8988T (cell line): ENCODE data around the gene SLCO2A1.

Experiments
- DNase-seq: peaks from one replicate; pipeline ENCODE4 v3.0.0; 2011

SLCO2A1 gene

GRCh38 chr3:134060561-134061385 is 31.0 kb upstream of the SLCO2A1 start:
- no peak for DNase-seq

GRCh38 chr3:134059671-134060560 is 30.2 kb upstream of the SLCO2A1 start:
- DNase-seq, result no peak

- DNase-seq, result no peak
These were observed 29.4 kb upstream of the SLCO2A1 start for GRCh38 chr3:134059035-134059601.

GRCh38 chr3:134057654-134058110 is 28.0 kb upstream of the SLCO2A1 start:
- DNase-seq, result no peak

GRCh38 chr3:134057006-134057653 is 27.4 kb upstream of the SLCO2A1 start:
- DNase-seq, result no peak

- no peak for DNase-seq
These were observed 26.8 kb upstream of the SLCO2A1 start for GRCh38 chr3:134056464-134056891.

GRCh38 chr3:134055661-134056060 is 25.9 kb upstream of the SLCO2A1 start:
- no peak for DNase-seq

GRCh38 chr3:134054881-134055280 is 25.2 kb upstream of the SLCO2A1 start:
- no peak for DNase-seq

- DNase-seq, result no peak
These were observed 24.5 kb upstream of the SLCO2A1 start for GRCh38 chr3:134054231-134054630.

GRCh38 chr3:134052370-134052769 is 22.6 kb upstream of the SLCO2A1 start:
- no peak for DNase-seq

GRCh38 chr3:134049676-134050075 is 20.0 kb upstream of the SLCO2A1 start:
- DNase-seq, result no peak

GRCh38 chr3:134048278-134048996 is 18.7 kb upstream of the SLCO2A1 start:
- DNase-seq, result no peak

GRCh38 chr3:134044459-134044858 is 14.7 kb upstream of the SLCO2A1 start:
- DNase-seq, result no peak

GRCh38 chr3:134040066-134040465 is 10.3 kb upstream of the SLCO2A1 start:
- no peak for DNase-seq

GRCh38 chr3:134039161-134039862 is 9.6 kb upstream of the SLCO2A1 start:
- DNase-seq, result no peak

- DNase-seq, result no peak
These were observed 9.0 kb upstream of the SLCO2A1 start for GRCh38 chr3:134038716-134039115.

- no peak for DNase-seq
These were observed 8.4 kb upstream of the SLCO2A1 start for GRCh38 chr3:134038071-134038491.

GRCh38 chr3:134037168-134037567 is 7.4 kb upstream of the SLCO2A1 start:
- no peak for DNase-seq

GRCh38 chr3:134036291-134036690 is 6.6 kb upstream of the SLCO2A1 start:
- DNase-seq, result no peak

- no peak for DNase-seq
These were observed 6.1 kb upstream of the SLCO2A1 start for GRCh38 chr3:134035836-134036235.

- DNase-seq, result no peak
These were observed 4.5 kb upstream of the SLCO2A1 start for GRCh38 chr3:134034005-134034785.
